SU-DHL-6 (cell line): ENCODE results near the gene RUVBL1.

Source experiments
- EZH2phosphoT487 ChIP-seq: fragments of 200-600 bp; sonication (generic), shearing (Covaris generic); conservative IDR thresholded peaks from 2 replicates; pipeline ENCODE4 v1.6.1; 2018; ENCODE audit warnings: mild to moderate bottlenecking, antibody characterized with exemption, low read length, moderate library complexity, mixed read lengths
- TF ChIP-seq, protein P1 (sequence below): fragments of 200-600 bp; sonication (generic); IDR thresholded peaks from one replicate; pipeline ENCODE4 v1.5.1; 2017; ENCODE audit warnings: antibody characterized with exemption, mild to moderate bottlenecking, low read length, moderate library complexity; ENCODE audit not compliant: insufficient read depth, poor library complexity, severe bottlenecking

DNA sequence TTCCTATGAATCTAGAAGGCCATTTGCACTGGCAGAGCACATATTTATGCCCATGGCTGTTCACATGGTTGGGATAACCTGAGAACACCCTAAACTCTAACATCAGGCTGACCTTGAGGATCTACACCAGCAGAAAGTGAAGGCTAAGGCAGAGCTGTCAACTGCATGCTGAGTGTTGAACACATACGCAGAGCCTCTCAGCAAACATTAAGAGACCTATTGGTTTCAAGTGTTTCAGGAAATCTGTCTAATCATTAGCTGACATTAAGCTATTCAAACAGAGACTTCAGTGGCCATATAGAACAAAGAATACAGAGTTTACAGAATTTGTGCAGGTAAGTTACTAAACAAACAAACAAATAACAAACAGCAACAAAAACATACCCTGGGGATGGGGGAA lies 87.5 kb downstream of the RUVBL1 start:
- TF ChIP-seq, protein P1, sequence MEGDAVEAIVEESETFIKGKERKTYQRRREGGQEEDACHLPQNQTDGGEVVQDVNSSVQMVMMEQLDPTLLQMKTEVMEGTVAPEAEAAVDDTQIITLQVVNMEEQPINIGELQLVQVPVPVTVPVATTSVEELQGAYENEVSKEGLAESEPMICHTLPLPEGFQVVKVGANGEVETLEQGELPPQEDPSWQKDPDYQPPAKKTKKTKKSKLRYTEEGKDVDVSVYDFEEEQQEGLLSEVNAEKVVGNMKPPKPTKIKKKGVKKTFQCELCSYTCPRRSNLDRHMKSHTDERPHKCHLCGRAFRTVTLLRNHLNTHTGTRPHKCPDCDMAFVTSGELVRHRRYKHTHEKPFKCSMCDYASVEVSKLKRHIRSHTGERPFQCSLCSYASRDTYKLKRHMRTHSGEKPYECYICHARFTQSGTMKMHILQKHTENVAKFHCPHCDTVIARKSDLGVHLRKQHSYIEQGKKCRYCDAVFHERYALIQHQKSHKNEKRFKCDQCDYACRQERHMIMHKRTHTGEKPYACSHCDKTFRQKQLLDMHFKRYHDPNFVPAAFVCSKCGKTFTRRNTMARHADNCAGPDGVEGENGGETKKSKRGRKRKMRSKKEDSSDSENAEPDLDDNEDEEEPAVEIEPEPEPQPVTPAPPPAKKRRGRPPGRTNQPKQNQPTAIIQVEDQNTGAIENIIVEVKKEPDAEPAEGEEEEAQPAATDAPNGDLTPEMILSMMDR, result no peak
- TF ChIP-seq EZH2phosphoT487, result no peak
